HepG2 (cell line): ENCODE measurements around the gene FHIT. TPM values are rescaled to one million over a fixed set of nuclear protein-coding genes. Genes with fewer than 3 reads are reported as not detected.

Experiments
- ATAC-seq: fragments of 200-7000 bp; cut with Tn5 transposase; 3 replicates; pipeline ENCODE4 v1.9.1; 2020; ENCODE audit warnings: mild to moderate bottlenecking, moderate library complexity
- BruUV-seq: library from RNA; stranded (reverse); fragments of 400-500 nt; replicated peaks from 2 replicates; lab custom pipeline; 2021; lab: Mats Ljungman, UMichigan
- CTCF ChIA-PET: fragments of 300-600 bp; formaldehyde crosslinking; extraction: SDS; loops from one replicate; lab custom pipeline; 2021; ENCODE audit warnings: low total read pairs, inconsistent platforms, low intra/inter-chr PET ratio; lab: Yijun Ruan, JAX
- POLR2A ChIA-PET: fragments of 350-600 bp; sonication (Branson Sonifier 250); formaldehyde crosslinking; loops from one replicate; lab custom pipeline; 2020; ENCODE audit warnings: antibody characterized with exemption, inconsistent platforms; lab: Yijun Ruan, JAX
- DNase-seq: peaks from one replicate; pipeline ENCODE4 v3.0.0-alpha.2; 2015; ENCODE audit warnings: low spot score
- FAIRE-seq: peaks from 3 replicates; lab custom pipeline; 2011; peaks lifted over from hg19 to GRCh38; lab: Jason Lieb, UNC
- H2AFZ ChIP-seq: one replicate; pipeline ENCODE4 v1.6.1; 2011; ENCODE audit warnings: low read length, inconsistent platforms
- H3K27ac ChIP-seq: fragments of 300-600 bp; 3 replicates; pipeline ENCODE4 v1.8.0; 2011; ENCODE audit warnings: mixed run types, mild to moderate bottlenecking, mixed read lengths, low read length, inconsistent platforms; ENCODE audit not compliant: insufficient read depth; ENCODE audit errors: extremely low read length
- H3K27me3 ChIP-seq, 2 experiments: fragments of 200-600 bp in 1 of 2; 2 replicates in 1 of 2; 3 replicates in 1 of 2; pipeline versions ENCODE4 v1.6.0 to v1.8.0; 2011; ENCODE audit warnings: low read length in 2 of 2, mild to moderate bottlenecking in 2 of 2, moderate library complexity in 2 of 2, inconsistent platforms in 1 of 2; ENCODE audit not compliant: insufficient read depth in 2 of 2, control insufficient read depth in 1 of 2
- H3K36me3 ChIP-seq, 2 experiments: fragments of 200-600 bp in 1 of 2; replicated peaks in 1 of 2; 2 replicates in 1 of 2; 3 replicates in 1 of 2; pipeline versions ENCODE4 v1.5.1 to v1.8.0; 2011; ENCODE audit warnings: low read length in 2 of 2, inconsistent platforms in 1 of 2; ENCODE audit not compliant: insufficient read depth in 2 of 2, control insufficient read depth in 1 of 2
- H3K4me1 ChIP-seq: 2 replicates; pipeline ENCODE4 v1.5.1; 2012; ENCODE audit warnings: low read length, inconsistent platforms; ENCODE audit not compliant: insufficient read depth
- H3K4me2 ChIP-seq: 2 replicates; pipeline ENCODE4 v1.6.0; 2011; ENCODE audit warnings: low read depth, low read length, inconsistent platforms
- H3K4me3 ChIP-seq, 3 experiments: fragments of 200-600 bp in 1 of 3; sonication (generic), shearing (Covaris generic) in 1 of 3; replicated peaks in 1 of 3; 2 replicates each; pipeline ENCODE4 v1.5.1; 2011 to 2016; ENCODE audit warnings: low read length in 3 of 3, inconsistent platforms in 2 of 3, low read depth in 2 of 3, mild to moderate bottlenecking in 2 of 3, control low read depth in 1 of 3, mixed read lengths in 1 of 3; ENCODE audit not compliant: insufficient read depth in 1 of 3
- H3K79me2 ChIP-seq: one replicate; pipeline ENCODE4 v1.6.1; 2011; ENCODE audit warnings: low read length, inconsistent platforms; ENCODE audit not compliant: insufficient read depth
- H3K9ac ChIP-seq: 2 replicates; pipeline ENCODE4 v1.6.0; 2011; ENCODE audit warnings: mild to moderate bottlenecking, low read depth, low read length, inconsistent platforms; ENCODE audit not compliant: insufficient read depth
- H3K9me3 ChIP-seq: 2 replicates; pipeline ENCODE4 v1.5.1; 2012; ENCODE audit warnings: mild to moderate bottlenecking, low read length
- H4K20me1 ChIP-seq: 2 replicates; pipeline ENCODE4 v1.6.0; 2011; ENCODE audit warnings: inconsistent platforms, mild to moderate bottlenecking, low read length, moderate library complexity; ENCODE audit not compliant: insufficient read depth
- ARID5B ChIP-seq: IDR thresholded peaks from 2 replicates; pipeline ENCODE4 v1.4.0; 2020; ENCODE audit warnings: mild to moderate bottlenecking, missing genetic modification reagents
- CENPT ChIP-seq: sonication (generic); formaldehyde crosslinking; IDR thresholded peaks from 2 replicates; pipeline ENCODE4 v1.8.0; 2022; ENCODE audit warnings: low read depth, mild to moderate bottlenecking, moderate library complexity, missing genetic modification reagents
- MAZ ChIP-seq, 2 experiments: sonication (generic) in 1 of 2; formaldehyde crosslinking in 1 of 2; IDR thresholded peaks; 2 replicates each; pipeline versions ENCODE4 v1.5.0 to v1.6.1; 2012 to 2020; ENCODE audit warnings: low read depth in 2 of 2, mild to moderate bottlenecking in 2 of 2, borderline replicate concordance in 1 of 2, improper control_type of control experiment in 1 of 2, low read length in 1 of 2, missing genetic modification reagents in 1 of 2, moderate library complexity in 1 of 2
- ZNF530 ChIP-seq: sonication (generic); formaldehyde crosslinking; IDR thresholded peaks from 2 replicates; pipeline ENCODE4 v1.5.0; 2020; ENCODE audit warnings: low read depth, mild to moderate bottlenecking, missing genetic modification reagents
- WGBS: methylation state at CpG from one replicate; pipeline ENCODE4 v1.1.6; 2017; ENCODE audit warnings: low lambda C conversion rate; 5-methylcytosine and 5-hydroxymethylcytosine counted together
- in situ Hi-C: cut with HindIII; loops from 2 replicates; pipeline ENCODE4 v1.10.0; 2017; ENCODE audit warnings: low pct_unique_long_range_greater_than_20kb; ENCODE audit not compliant: extremely low pct_ligation_motif_present
- intact Hi-C: fragments of 100-400 bp; cut with micrococcal nuclease; formaldehyde crosslinking; loops from one replicate; pipeline ENCODE4 v1.10.0; 2022; ENCODE audit not compliant: unreplicated experiment
- polyA plus RNA-seq, 8 experiments: library from polyadenylated mRNA; depleted of rRNA in 3 of 8; stranded (reverse) in 7 of 8; unstranded in 1 of 8; fragments of >200 nt; fragmentation: Illumina TruSeq in 4 of 8; extraction: Trizol in 4 of 8; gene quantifications; 2 replicates each; pipeline versions ENCODE4 v1.2.1 to v1.2.3, GENCODE V29; 2011 to 2016; ENCODE audit warnings: low read depth in 4 of 8, missing spikeins in 1 of 8, mixed read lengths in 1 of 8; ENCODE audit not compliant: insufficient read depth in 1 of 8
- total RNA-seq, 5 experiments: library from RNA; depleted of rRNA; stranded (reverse); fragments of >200 nt; fragmentation: Illumina TruSeq; extraction: Trizol; gene quantifications; 2 replicates each; pipeline ENCODE4 v1.2.3, GENCODE V29; 2016; ENCODE audit warnings: low read depth in 1 of 5
- TF ChIP-seq, protein P1 (sequence below): sonication (generic); formaldehyde crosslinking; IDR thresholded peaks from 2 replicates; pipeline ENCODE4 v1.9.0; 2021; ENCODE audit warnings: missing genetic modification reagents, mild to moderate bottlenecking, borderline replicate concordance

Gene FHIT
- total and polyA plus RNA-seq, 2 of the 13 experiments (the other 11 are each of a cell fraction or from before 2014, with no cell fraction given), result 4.0 to 4.6 TPM

- TF ChIP-seq ZNF530 (CRISPR knock-in tag) (no peak), MAZ (IDR thresholded peaks at IDR 0.05; ENCODE audit: borderline replicate concordance, low read depth, low read length) (no peak), MAZ (CRISPR knock-in tag; IDR thresholded peaks at IDR 0.05; ENCODE audit: low read depth) (no peak), CENPT (CRISPR knock-in tag) (no peak)
- TF ChIP-seq, protein P1, sequence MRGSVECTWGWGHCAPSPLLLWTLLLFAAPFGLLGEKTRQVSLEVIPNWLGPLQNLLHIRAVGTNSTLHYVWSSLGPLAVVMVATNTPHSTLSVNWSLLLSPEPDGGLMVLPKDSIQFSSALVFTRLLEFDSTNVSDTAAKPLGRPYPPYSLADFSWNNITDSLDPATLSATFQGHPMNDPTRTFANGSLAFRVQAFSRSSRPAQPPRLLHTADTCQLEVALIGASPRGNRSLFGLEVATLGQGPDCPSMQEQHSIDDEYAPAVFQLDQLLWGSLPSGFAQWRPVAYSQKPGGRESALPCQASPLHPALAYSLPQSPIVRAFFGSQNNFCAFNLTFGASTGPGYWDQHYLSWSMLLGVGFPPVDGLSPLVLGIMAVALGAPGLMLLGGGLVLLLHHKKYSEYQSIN (CRISPR knock-in tag), result no peak
Observed at GRCh38 chr3:60056404-60056803, 1194.8 kb downstream of the FHIT start (continued).

- Histone ChIP-seq H3K27ac (no peak overlapping the region), H2AFZ (no peak overlapping the region), H3K79me2 (no peaks in the 10 kb centered on the region), H4K20me1 (no peaks in the 10 kb centered on the region), H3K9ac (no peak overlapping the region), H3K4me3 (no peak overlapping the region), H3K27me3 (no peaks in the 10 kb centered on the region), H3K4me1 (no peaks in the 10 kb centered on the region), H3K9me3 (peaks cover 16% of the 10 kb centered on the region; the same call in 1 of the 2 replicates), H3K4me2 (no peak overlapping the region), H3K36me3 (no peaks in the 10 kb centered on the region)
- CTCF ChIA-PET, result no interaction called here
- DNase-seq (no peak), ATAC-seq (no peak), FAIRE-seq (no peak)
- intact Hi-C loops (no loop called here), in situ Hi-C loops (no loop called here)
- TF ChIP-seq ARID5B (CRISPR knock-in tag), result no peak
- BruUV-seq, result no TSS peak
- POLR2A ChIA-PET, result no interaction called here
- WGBS, result 15% methylated on average over 4 of the region's 6 CpGs
Observed at GRCh38 chr3:60055765-60056164, 1195.5 kb downstream of the FHIT start.
